Body of pancreas (tissue), 4 donors: Measurements from ENCODE around the gene KRT82.

Source experiments
- CTCF ChIP-seq, 7 experiments: fragments of 450-650 bp in 4 of 7; fragments of 200-600 bp in 3 of 7; sonication (generic) in 3 of 7; IDR thresholded peaks; one replicate each; pipeline ENCODE4 v1.5.1; 2016 to 2019; ENCODE audit warnings: antibody characterized with exemption in 7 of 7
- POLR2A ChIP-seq, 3 donors: fragments of 450-650 bp; IDR thresholded peaks; one replicate each; pipeline ENCODE4 v1.6.1; 2016; ENCODE audit warnings: antibody characterized with exemption in 3 of 3, mild to moderate bottlenecking in 2 of 3

GRCh38 chr12:52442600-52443061 is 36.5 kb upstream of the KRT82 start:
- TF ChIP-seq CTCF (IDR thresholded peaks at IDR 0.05) (no peak), POLR2A (IDR thresholded peaks at IDR 0.05) (no peak)
